Measurements from ENCODE around the gene AGPAT2.

Gene AGPAT2

DNA sequence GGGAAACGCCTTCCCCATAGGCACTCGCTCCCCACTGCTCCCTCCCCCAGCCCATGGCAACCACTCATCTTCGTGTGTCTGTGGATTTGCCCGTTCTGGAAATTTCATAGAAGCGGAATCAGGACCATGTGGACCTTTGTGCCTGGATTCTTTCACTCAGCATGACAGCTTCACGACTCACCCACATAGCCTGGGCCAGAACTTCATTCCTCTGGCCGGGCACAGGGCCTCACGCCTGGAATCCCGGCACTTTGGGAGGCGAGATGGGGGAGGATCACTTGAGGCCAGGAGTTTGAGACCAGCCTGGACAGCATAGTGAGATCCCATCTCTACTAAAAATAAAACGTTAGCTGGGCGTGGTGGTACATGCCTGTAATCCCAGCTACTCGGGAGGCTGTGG lies 13.0 kb upstream of the AGPAT2 start:
- DNase-seq, result no peak

DNA sequence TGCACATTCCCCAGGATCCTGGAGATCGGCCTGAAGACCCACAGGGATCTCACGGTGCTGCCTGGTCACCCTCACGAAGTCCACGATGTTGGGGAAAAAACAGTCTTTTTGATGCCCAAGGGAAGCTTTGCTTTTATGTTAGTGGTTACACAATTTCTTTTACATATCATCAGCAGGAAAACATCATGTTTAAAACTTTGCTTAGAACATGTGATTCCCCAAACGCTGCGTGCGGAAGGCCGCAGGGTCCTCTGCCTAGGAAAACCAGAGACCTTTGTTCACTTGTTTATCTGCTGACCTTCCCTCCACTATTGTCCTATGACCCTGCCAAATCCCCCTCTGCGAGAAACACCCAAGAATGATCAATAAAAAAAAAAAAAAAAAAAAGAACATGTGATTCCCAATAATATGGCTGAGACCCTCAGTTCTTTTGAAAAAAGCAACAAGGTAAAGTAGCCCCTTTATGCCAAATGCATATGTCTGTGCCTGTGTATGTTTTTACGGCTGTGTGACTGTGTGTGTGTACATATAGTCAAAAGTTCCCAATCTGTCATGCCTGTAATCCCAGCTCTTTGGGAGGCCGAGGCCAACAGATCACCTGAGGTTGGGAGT lies 11.5 kb upstream of the AGPAT2 start:
- no peak for DNase-seq

DNA sequence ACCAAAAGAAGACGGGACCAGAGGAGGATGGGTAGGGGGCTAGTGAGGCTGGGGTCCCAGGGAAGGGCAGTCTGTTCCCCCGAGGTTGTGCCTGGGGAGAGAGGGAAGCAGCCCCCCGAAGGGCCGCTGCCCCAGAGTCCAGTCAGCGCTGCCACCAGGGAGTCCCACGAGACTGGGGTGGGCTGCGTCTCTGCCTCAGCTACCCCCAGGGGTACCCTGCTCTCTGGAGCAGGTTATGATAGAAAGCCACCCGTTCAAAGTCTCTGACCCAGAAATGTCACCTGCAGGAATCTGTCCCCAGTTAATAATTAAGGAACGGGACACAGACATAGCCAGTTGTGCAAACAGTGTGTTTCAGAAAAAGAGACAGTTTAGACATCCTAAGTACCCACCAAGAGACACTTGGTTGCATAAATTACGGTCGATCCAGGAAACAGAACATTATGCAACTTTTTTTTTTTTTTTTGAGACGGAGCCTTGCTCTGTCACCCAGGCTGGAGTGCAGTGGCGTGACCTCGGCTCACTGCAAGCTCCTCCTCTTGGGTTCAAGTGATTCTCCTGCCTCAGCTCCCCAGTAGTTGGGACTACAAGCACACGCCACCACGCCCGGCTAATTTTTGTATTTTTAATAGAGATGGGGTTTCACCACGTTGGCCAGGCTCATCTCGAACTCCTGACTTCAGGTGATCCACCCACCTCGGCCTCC lies 10.7 kb upstream of the AGPAT2 start:
- DNase-seq, result peak; percentile 68

DNA sequence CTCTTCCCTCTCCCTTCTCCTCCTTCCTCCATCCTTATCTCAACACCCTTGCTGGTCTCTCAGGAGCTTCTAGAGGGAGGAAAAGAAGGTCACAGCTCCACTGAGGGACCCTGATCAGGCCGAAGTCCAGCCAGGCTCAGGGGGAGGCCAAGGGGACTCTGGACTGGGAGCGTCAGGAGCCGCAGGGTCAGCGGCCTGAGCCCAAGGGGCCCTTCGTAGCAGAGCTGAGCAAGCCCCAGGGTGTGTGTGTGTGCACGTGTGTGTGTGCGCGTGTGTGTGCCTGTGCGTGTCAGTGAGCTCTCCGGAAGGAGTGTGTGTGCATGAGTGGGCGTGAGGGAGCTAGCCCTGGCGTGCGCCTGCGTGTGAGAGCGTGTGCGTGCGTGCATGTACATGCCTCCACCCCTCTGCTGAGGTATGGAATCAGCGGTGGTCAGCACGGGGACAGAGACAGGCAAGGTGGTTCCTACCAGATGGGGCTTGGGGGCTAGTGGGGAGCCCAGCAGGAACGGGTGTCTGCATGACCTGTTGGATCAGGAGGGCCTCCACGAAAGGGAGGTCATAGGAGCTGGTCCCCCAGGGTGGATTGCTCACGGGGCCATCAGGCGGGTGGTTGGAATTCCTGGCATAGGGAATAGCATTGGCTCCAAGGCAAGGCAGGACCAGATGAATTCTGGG lies 10.0 kb upstream of the AGPAT2 start:
- DNase-seq, result no peak

DNA sequence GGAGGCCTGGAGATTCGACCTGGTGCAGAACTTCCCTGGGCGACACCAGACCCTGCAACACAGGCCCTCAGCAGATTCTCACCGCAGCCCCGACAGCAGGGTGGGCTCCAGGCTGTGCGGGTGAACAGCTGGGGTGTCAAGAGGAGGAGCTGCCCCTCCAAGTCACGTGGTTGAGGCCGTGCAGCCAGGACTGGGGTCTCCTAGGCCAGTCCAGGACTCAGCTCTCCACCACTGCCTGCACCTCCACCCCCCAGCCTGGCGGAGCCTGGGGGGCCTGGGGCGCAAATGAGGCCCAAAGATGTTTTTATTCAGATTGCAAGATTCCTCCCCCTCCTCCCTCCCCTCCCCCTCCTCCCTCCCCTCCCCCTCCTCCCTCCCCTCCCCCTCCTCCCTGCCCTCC lies 9.2 kb upstream of the AGPAT2 start:
- no peak for DNase-seq

DNA sequence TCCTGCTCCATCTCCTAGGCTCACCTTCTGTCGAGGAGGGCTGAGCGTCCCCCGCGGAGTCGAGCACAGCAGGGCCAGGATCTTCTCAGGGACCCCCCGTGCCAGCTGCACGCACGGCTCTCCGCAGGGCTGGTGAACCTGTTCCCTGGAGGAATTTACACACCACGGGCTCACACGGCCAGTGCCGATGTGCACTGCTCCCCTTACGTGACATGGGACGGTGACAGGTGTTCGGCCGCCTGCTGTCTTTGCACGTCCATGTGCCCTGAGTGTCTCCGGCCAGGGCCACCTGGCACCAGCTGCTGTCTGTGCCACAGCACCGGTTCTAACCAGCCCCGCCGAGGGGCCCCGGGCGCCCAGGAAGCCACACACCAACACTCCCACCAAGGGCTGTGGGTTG lies 8.7 kb upstream of the AGPAT2 start:
- DNase-seq, result no peak

DNA sequence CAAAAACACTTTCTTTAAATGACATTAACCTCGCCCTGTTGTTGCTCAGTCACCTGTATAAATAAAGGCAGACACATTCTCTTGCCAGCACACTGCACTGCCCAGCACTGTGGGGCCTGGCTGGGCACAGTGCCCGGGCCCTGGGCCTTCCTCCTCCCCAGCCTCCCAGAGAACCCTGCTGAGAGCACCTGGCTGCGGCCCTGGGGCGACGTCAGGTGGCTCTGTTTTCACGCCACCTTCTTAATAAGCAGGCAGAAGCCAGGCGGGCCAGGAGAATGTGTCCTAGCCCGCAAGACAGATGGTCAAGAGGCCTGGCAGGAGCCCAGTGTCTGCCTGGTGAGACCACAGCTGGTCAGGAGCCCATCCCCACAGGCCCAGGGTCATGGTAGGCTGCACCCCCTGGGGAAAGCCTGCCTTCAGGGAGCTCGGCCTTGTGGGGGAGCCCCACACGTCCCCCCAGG lies 8.2 kb upstream of the AGPAT2 start:
- no peak for DNase-seq

DNA sequence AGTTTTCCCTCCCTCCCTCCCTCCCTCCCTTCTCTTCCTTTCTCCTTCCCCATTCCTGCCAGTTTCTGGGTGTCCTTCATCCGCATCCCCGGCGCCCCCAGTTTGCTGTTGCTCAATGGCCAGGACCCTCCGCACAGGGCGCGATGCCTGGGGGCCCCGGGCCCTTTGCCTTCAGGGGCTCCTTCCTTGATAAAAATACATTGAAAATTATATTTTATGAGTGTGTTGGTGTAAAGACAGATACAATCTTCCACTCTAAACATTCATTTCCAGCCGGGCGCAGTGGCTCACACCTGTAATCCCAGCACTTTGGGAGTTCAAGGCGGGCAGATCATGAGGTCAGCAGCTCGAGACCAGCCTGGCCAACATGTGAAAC lies 7.6 kb upstream of the AGPAT2 start:
- DNase-seq, result no peak

DNA sequence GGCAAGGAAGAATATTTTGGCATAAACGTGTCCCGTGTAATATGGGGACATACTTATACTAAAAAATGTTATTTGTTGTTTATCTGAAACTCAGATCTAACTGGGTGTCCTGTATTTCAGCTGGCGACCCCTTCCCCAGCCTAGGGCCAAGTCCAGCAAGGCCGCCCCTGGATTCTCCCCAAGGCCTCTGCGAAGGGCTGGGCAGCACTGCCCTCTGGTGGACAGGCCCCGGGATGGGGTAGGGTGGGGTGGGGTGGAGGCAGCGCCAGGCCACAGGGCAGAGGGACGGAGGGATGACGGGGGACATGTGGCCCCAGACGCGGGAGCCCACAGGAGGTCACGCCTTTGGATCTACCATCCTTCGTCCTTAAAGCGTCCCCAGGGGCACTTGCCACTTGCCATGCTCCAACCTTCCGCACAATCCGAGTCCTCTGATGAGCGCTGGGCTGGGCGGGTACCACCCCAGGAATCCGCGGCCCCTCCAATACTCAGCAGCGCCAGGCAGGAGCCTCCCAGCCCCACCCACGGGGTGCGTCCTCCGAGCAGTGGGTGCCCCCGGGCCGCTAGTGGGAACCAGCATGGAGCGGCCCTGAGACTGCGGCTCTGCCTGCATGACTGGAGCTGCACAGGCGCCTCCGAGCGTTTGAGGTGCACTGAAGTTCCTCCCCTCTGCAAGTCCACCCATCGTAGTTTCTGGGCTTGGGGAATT lies 7.1 kb upstream of the AGPAT2 start:
- DNase-seq, result peak; percentile 79

DNA sequence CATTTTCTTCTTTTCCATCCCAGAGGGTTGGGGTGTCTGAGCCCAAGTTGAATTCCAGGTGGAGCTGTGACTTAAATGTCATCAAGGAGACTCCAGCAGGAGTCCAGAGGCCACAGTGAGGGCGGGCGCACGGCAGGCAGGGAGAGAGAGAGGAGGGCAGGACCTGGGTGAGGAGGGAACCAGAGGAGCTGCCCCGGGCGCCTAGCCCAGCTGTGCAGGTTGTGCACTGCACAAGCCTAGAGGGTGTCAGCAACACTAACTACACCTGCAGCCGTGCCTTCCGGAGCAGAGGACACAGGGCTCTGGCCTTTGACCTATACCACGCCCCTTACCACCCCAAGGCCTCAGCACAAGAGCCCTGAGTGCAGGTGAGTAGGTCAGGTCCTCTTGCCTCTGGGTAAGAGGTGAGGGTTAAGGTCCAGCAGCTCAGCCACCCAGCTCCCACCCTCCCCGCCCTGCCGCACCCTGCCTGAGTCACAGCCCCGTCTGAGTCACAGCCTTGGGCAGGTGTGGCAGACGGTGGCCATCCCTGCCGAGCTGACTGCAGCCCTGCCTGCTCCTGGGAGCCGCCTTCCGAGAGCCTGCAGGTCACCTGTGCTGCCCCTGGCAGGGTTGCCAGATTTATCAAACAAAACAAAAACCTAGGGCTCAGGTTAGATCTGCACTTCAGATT lies 6.4 kb upstream of the AGPAT2 start:
- no peak for DNase-seq

DNA sequence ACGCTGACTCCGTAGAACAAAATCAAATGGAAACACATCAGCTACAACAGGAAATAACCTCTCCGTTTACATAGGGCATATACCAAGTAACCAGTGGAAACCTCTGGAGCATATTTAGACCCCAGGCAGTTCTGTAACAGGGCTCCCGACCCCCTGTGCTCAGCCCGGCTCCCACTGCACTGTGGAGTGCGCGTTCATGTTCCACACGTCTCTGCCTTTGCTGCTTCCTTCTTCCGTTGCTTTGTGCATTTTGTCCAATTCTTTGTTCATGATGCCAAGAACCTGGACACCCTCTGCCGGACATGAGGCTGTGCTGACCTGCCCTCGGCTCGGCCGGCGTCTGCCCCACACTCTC lies 5.9 kb upstream of the AGPAT2 start:
- no peak for DNase-seq

DNA sequence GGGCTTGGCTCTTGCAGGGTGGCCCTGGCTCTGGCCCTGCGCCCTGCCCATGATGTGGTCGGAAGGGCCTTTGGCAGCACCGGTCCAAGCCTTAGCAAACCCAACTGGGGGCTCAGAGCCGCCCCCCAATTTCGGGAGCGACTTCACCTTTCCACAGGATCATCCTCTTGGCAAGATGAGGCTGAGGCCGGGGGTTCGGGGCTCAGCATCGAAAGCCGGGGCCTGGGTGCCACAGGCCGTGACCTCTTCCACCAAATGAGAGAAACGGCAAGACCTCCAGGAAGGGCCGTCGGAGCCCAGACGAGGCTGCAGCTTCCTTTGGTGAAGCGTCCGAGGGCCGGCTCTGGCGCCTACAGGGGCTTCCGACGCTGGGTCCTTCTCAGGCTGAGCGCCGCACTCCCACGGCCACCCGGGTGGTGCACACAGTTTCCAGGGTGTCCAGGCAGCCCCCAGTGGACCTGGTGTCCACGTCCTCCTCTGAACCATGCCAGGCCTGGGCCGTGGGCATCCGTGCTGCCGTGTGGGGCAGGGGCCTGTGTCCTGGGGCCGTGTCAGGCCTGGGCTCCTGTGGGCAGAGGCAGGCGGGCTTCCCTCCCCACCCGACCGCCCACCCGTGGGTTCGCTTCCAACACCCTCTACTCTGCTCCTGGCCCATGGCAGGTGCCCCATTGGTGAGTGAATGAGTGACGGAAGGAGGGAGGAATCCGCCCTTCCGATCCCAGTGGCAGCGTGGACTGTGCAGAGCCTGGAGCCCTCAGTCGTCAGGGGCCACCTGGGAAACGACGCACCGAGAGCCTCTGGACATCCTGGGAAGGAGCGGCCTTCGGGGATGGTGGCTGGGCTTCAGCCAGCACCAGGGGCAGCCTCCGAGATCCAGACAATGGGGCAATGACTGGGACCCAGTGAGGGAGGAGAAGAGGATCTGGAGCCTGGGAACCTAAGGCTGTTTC lies 5.2 kb upstream of the AGPAT2 start:
- DNase-seq, result no peak

DNA sequence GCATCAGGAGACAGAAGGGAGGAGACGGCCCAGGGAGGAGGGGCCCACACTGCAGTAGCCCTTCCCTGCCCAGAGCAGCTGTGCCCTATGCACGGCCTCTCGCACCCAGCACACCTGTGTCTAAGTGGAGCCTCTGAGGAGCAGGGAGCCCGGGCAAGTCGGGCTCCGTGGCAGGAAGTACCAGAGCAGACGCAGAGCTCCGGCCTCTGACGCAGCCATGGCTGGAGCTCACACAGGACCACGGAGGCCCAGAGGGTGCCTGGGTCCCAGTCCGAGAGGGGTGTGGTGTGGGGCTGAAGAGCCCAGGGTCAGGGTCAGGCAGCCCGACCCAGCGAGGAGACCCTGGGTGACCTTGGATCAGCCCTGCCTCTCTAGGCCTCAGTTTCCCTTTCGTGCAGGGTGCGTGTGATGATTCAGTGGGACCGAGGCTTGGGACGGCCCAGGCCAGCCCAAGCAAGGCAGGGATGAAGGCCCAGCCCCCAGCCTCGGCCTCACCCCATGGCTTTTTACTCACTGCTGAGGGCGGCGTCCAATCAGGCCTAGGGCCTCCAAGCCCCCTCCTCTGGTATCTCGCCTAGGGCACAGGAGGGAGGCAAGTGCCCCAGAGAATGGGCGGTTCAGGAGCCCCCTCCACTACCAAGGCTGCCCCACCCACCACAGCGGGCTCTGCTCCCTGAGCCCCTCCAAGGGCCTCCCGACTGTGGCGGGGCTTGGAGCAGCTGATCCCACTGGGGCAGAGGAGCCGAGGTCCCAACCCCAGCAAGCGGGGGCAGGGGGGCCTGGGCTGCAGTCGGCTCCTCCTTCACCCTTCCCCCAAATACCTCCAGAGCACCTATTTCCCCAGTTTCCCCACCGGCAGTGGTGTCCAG lies 4.3 kb upstream of the AGPAT2 start:
- no peak for DNase-seq

DNA sequence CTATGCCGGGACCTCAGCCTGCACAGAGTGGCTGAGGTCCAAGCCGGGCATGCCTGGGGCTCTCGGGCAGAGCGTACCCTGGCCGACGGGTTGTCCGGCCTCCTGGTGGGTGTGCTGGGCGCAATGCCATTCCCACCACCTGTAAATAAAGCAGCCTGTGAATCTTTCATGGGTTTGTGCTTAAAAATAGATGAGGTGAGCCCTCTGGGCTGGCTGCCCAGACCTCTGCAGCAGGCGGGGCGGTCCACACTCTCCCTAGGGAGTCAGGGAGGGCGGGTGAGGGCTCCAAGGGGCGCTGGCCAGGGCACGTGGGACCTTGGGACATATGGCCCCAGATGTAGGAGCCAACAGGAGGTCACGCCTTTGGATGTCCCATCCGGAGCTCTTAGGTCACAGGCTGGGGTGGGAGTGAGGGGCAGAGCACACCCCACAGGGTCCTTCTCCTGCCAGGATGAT lies 3.6 kb upstream of the AGPAT2 start:
- DNase-seq, result no peak

DNA sequence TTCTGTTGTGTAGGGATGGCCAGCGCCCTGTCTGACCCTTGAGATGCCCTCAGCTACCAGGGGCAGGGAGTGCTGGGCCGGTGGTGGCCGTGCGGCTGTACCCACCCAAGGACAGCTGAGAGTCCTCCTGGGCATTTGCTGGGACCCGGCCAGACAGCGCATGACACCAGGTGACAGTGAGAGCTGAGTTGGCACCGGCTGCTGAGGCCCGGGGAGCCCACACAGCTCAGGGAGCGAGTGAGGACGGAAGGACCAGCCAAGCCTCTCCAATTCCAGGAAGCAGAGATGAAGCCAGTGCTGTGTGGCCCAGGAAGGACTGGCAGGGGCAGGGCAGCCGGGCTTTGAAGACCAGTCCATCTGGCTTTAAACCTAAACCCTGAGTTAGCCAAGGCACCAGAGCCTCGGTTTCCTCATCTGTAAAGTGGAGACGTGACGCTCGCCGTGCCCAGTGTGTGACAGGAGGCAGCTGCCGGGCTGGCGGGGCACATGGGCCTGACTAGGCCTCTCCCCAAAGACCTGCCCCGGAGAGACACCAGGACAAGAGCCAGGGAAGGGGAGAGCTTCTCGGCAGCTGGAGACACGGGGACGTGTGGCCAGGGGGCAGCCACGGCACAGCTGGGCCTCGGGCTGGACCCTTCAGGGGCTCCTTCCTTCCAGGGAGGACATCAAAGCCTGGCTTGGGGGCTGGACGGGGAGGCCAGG lies 3.0 kb upstream of the AGPAT2 start:
- DNase-seq, result no peak

DNA sequence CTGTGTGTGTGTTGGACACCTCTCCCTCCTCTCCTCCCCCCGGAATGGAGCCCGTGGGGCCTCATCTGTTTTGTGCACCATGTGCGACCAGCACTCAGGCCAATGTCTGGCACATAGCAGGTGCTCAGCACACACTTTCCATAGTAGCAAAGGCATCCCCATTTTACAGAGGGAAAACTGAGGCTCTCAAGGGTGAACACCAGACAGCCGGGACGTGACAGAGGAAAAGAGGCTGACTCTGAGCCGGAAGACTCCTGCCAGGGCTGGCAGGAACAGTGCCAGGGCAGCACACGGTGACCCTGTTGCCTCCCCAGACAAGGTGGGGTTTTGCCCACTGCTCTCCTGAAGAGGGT lies 1.8 kb upstream of the AGPAT2 start:
- DNase-seq, result no peak

DNA sequence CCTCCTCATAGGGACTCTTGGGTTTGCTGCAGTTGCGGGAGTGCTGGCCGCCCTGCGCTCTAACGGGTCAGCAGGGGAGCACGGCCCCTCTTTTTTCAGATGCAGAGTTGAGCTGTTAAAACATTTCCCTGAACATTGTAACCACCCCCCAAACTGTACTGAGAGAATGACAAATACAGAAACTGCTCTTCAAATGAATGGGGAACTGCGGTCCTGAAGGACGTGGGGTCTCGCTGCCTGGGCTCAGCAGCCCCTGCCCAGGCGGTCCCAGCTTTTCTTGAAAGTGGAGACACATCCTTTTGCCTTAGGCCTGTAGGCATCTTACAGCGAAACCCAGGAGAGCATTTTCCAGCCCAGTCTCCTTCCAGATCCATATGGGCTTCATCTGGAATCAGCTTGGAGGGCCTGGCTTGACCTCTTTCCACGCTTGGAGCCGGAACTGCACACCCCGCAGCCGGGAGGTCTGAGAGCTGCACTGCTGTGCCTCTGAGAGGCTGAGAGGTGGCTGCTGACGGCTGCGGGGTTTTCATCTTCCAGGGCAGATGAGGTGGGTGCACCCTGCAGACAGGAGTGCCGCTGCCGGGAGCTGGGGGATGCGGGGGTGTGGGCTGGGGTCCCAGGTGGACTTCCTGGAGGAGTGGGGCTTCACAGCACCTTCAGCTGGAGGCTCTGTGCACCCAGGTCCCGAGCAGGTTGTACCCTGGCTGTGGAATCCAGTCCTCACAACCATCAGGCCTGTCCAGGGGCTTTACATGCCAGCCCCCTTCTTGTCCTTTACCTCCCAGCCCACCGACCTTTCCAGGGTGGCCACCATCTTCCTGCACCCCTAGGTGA lies 1.2 kb upstream of the AGPAT2 start:
- DNase-seq, result no peak

DNA sequence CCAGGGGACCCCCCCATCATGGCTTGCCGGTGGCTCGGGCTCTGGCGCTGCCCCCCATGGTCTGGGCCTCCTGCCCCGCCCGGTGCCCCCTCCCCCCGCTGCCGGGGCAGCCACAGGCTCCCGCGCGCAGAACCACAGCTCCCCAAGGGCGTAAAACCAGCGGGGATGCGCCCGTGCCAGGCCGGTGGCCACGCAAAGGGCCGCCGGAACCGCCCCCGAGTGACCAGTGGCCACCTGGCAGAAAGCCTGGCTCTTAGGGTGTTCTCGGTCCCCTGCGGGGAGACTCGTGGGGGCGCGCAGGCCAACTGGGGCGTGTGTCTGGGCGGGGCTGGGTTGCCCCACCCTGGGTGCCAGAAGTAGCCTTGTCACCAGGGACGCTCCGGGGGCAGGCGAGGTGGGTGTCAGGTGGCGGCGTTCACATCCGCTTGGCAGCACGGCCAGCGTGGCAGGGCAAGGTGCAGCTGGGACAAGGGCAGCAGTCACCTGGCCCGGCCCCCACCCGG lies 515 bp upstream of the AGPAT2 start:
- no peak for DNase-seq

DNA sequence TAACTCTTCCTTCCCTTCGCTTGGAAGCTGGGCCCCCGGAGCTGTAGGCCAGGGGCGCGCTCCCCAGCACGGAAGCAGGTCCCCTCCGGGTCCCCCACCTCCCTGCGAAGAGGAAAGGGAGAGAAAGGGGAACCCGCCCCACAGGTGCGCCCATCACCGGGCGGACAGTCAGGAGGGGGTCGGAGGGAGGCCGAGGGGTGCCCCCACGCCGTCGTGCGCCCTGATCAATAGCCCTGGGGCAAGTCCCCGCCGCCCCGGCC lies 793 bp downstream of the AGPAT2 start:
- DNase-seq, result no peak

Measured in hematopoietic multipotent progenitor cell treated with erythropoietin and hydrocortisone succinate and interleukin-3 and kit ligand, for 6 days (in vitro differentiated cells).